ENCODE results near the gene CYSTM1.
A peak's percentile ranks its signal among the peaks of the same experiment; 100 is the strongest.

Gene CYSTM1

GRCh38 chr5:140239939-140240700, 65.1 kb downstream of the CYSTM1 start:
- peak; percentile 79 for DNase-seq (ENCODE audit: low read depth)
- TF ChIP-seq CTCF (IDR thresholded peaks at IDR 0.05; ENCODE audit: insufficient read depth, low read depth, low read length, missing control alignments): peak; percentile 67

GRCh38 chr5:140240987-140241706, 66.2 kb downstream of the CYSTM1 start:
- no peak for TF ChIP-seq CTCF (IDR thresholded peaks at IDR 0.05; ENCODE audit: insufficient read depth, low read depth, low read length, missing control alignments)
- no peak for DNase-seq (ENCODE audit: low read depth)
- no peak overlapping the region for H3K4me3 ChIP-seq (ENCODE audit: low read depth, low read length)

More at GRCh38 chr5:140239939-140240700, 65.1 kb downstream of the CYSTM1 start:
- no peak overlapping the region for H3K4me3 ChIP-seq (ENCODE audit: low read depth, low read length)

- H3K4me3 ChIP-seq (ENCODE audit: low read depth, low read length): no peak overlapping the region
- no peak for TF ChIP-seq CTCF (IDR thresholded peaks at IDR 0.05; ENCODE audit: insufficient read depth, low read depth, low read length, missing control alignments)
- DNase-seq (ENCODE audit: low read depth): no peak
These were observed 67.1 kb downstream of the CYSTM1 start for GRCh38 chr5:140242099-140242498.

GRCh38 chr5:140242890-140243585, 68.0 kb downstream of the CYSTM1 start:
- TF ChIP-seq CTCF (IDR thresholded peaks at IDR 0.05; ENCODE audit: insufficient read depth, low read depth, low read length, missing control alignments): no peak
- DNase-seq (ENCODE audit: low read depth): no peak
- no peak overlapping the region for H3K4me3 ChIP-seq (ENCODE audit: low read depth, low read length)

- no peak overlapping the region for H3K4me3 ChIP-seq (ENCODE audit: low read depth, low read length)
- TF ChIP-seq CTCF (IDR thresholded peaks at IDR 0.05; ENCODE audit: insufficient read depth, low read depth, low read length, missing control alignments): no peak
- no peak for DNase-seq (ENCODE audit: low read depth)
These were observed 68.8 kb downstream of the CYSTM1 start for GRCh38 chr5:140243706-140244250.

GRCh38 chr5:140244525-140245025, 69.6 kb downstream of the CYSTM1 start:
- H3K4me3 ChIP-seq (ENCODE audit: low read depth, low read length): no peak overlapping the region
- peak; percentile 91 for DNase-seq (ENCODE audit: low read depth)

More at GRCh38 chr5:140244525-140245025, 69.6 kb downstream of the CYSTM1 start:
- peak; percentile 79 for TF ChIP-seq CTCF (IDR thresholded peaks at IDR 0.05; ENCODE audit: insufficient read depth, low read depth, low read length, missing control alignments)

All from GM12865 (cell line).